NCI-H2107 treated with DMSO at 0.1 percent for 48 hours (cell line): ENCODE data around the gene GUCA2A.

Experiments used
- DNase-seq: peaks from one replicate; lab custom pipeline; 2025; ENCODE audit not compliant: unreplicated experiment; lab: John Stamatoyannopoulos, UW

GUCA2A gene

GRCh38 chr1:42177541-42177981 lies 13.0 kb upstream of the GUCA2A start:
- DNase-seq: peak; percentile 65

GRCh38 chr1:42176902-42177519 lies 12.5 kb upstream of the GUCA2A start:
- DNase-seq: peak; percentile 61

- no peak for DNase-seq
Measured at GRCh38 chr1:42175314-42176054, 10.9 kb upstream of the GUCA2A start.

GRCh38 chr1:42173961-42174735 lies 9.6 kb upstream of the GUCA2A start:
- DNase-seq: no peak

- peak; percentile 57 for DNase-seq
Measured at GRCh38 chr1:42173155-42173933, 8.8 kb upstream of the GUCA2A start.

GRCh38 chr1:42172381-42173133 lies 8.0 kb upstream of the GUCA2A start:
- DNase-seq: no peak

GRCh38 chr1:42171679-42172266 lies 7.2 kb upstream of the GUCA2A start:
- no peak for DNase-seq

GRCh38 chr1:42170779-42171621 lies 6.5 kb upstream of the GUCA2A start:
- DNase-seq: no peak

- DNase-seq: peak; percentile 91
Measured at GRCh38 chr1:42168763-42169162, 4.2 kb upstream of the GUCA2A start.

GRCh38 chr1:42168391-42168670 lies 3.8 kb upstream of the GUCA2A start:
- no peak for DNase-seq

GRCh38 chr1:42167611-42168390 lies 3.3 kb upstream of the GUCA2A start:
- no peak for DNase-seq

GRCh38 chr1:42165511-42166210 lies 1.1 kb upstream of the GUCA2A start:
- peak; percentile 74 for DNase-seq

- no peak for DNase-seq
Measured at GRCh38 chr1:42163536-42164503, 725 bp downstream of the GUCA2A start.

GRCh38 chr1:42163114-42163513 lies 1.4 kb downstream of the GUCA2A start:
- DNase-seq: no peak

GRCh38 chr1:42162181-42162580 lies 2.4 kb downstream of the GUCA2A start:
- DNase-seq: no peak

GRCh38 chr1:42158189-42158588 lies 6.4 kb downstream of the GUCA2A start:
- no peak for DNase-seq

GRCh38 chr1:42157667-42158066 lies 6.9 kb downstream of the GUCA2A start:
- DNase-seq: no peak
